HFF-Myc (cell line): Measurements from ENCODE around the gene NEK8.
A peak's percentile ranks its signal among the peaks of the same experiment; 100 is the strongest.

ENCODE experiments used
- DNase-seq: peaks from one replicate; pipeline ENCODE4 v3.0.0-alpha.2; 2011; ENCODE audit warnings: low read depth; ENCODE audit errors: extremely low read depth
- H3K4me3 ChIP-seq: replicated peaks from 2 replicates; pipeline ENCODE4 v1.5.1; 2011; ENCODE audit warnings: low read depth, mild to moderate bottlenecking, control low read depth, low read length
- TF ChIP-seq, protein P1 (sequence below): IDR thresholded peaks from 2 replicates; pipeline ENCODE4 v1.5.1; 2012; ENCODE audit warnings: mild to moderate bottlenecking, low read depth, low read length, control low read depth; ENCODE audit errors: missing control alignments

Gene NEK8

GRCh38 chr17:28728364-28729200 is at the start of gene NEK8:
TSS of gene NEK8 (plus strand) at chr17:28728788. CDS start at chr17:28728814, 26 bp downstream.
- DNase-seq = peak; percentile 87
- H3K4me3 ChIP-seq = peak within 1 kb of the TSS; percentile 99
- TF ChIP-seq, protein P1, sequence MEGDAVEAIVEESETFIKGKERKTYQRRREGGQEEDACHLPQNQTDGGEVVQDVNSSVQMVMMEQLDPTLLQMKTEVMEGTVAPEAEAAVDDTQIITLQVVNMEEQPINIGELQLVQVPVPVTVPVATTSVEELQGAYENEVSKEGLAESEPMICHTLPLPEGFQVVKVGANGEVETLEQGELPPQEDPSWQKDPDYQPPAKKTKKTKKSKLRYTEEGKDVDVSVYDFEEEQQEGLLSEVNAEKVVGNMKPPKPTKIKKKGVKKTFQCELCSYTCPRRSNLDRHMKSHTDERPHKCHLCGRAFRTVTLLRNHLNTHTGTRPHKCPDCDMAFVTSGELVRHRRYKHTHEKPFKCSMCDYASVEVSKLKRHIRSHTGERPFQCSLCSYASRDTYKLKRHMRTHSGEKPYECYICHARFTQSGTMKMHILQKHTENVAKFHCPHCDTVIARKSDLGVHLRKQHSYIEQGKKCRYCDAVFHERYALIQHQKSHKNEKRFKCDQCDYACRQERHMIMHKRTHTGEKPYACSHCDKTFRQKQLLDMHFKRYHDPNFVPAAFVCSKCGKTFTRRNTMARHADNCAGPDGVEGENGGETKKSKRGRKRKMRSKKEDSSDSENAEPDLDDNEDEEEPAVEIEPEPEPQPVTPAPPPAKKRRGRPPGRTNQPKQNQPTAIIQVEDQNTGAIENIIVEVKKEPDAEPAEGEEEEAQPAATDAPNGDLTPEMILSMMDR = no peak

DNA sequence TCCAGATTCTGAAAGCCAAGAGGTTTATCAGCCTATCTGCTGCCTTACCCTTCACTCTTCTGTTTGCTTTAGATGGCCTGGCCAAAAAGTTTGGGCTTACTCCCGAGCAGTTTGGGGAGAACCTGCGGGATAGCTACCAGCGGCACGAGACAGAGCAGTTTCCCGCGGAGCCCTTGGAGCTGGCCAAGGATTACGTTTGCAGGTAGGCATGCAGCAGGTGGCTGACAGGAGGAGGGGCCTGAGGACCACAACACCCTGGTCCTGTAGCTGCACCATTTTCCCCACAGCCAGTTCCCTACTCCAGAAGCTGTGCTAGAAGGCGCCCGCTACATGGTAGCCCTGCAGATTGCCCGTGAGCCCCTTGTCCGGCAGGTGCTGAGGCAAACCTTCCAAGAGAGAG is 45.9 kb upstream of the NEK8 start:
- DNase-seq = no peak
- H3K4me3 ChIP-seq = no peak overlapping the region
- TF ChIP-seq, protein P1 = no peak

DNA sequence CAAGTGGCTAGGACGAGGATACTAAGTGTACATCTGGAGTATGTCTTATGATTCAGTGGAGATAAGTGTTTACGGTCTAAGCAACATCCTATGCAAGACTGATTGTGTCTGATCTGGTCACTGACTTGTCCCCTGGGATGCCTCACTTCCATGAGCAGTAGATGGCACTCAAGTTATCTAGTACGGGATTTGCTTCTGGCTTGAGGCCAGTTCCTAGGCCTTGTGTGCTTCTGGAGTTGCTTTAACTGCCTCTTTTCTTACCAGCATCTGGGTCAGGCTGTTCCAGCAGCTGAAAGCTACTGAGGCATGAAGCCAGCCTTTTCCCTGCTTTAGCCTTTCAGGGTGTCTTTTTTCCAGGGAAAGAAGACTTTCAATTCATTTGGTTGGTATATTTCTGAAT is 43.6 kb upstream of the NEK8 start:
- TF ChIP-seq, protein P1 = no peak
- H3K4me3 ChIP-seq = no peak overlapping the region
- peak; percentile 33 for DNase-seq

- no peak for DNase-seq
- TF ChIP-seq, protein P1 = no peak
Observed at GRCh38 chr17:28685366-28685765, 43.2 kb upstream of the NEK8 start.

DNA sequence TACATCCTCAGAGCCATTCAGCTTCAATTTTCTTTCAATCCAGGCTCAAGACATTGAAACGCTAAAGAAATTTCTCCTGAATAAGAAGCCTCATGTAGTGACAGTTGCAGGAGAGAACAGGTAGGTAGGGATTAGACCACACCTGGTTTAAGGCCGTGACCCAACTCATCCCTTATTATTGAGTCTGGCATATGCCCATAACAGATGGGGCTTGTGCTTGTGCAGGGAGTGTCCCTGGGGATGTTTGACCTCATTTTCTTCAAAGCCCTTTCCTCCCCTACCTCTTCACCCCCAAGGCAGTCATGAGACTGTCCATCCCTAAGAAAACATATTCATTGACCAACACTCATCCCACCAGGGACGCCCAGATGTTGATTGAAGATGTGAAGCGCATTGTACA is 42.3 kb upstream of the NEK8 start:
- DNase-seq = no peak
- TF ChIP-seq, protein P1 = no peak
- H3K4me3 ChIP-seq = no peak overlapping the region

More at GRCh38 chr17:28685366-28685765, 43.2 kb upstream of the NEK8 start:
- H3K4me3 ChIP-seq = no peak overlapping the region

- DNase-seq = no peak
Observed at GRCh38 chr17:28688481-28688880, 40.1 kb upstream of the NEK8 start.

More at GRCh38 chr17:28688481-28688880, 40.1 kb upstream of the NEK8 start:
- TF ChIP-seq, protein P1 = no peak
- no peak overlapping the region for H3K4me3 ChIP-seq
